ENCODE measurements around the gene CHMP4A.

Gene CHMP4A, protein sequence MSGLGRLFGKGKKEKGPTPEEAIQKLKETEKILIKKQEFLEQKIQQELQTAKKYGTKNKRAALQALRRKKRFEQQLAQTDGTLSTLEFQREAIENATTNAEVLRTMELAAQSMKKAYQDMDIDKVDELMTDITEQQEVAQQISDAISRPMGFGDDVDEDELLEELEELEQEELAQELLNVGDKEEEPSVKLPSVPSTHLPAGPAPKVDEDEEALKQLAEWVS

DNA sequence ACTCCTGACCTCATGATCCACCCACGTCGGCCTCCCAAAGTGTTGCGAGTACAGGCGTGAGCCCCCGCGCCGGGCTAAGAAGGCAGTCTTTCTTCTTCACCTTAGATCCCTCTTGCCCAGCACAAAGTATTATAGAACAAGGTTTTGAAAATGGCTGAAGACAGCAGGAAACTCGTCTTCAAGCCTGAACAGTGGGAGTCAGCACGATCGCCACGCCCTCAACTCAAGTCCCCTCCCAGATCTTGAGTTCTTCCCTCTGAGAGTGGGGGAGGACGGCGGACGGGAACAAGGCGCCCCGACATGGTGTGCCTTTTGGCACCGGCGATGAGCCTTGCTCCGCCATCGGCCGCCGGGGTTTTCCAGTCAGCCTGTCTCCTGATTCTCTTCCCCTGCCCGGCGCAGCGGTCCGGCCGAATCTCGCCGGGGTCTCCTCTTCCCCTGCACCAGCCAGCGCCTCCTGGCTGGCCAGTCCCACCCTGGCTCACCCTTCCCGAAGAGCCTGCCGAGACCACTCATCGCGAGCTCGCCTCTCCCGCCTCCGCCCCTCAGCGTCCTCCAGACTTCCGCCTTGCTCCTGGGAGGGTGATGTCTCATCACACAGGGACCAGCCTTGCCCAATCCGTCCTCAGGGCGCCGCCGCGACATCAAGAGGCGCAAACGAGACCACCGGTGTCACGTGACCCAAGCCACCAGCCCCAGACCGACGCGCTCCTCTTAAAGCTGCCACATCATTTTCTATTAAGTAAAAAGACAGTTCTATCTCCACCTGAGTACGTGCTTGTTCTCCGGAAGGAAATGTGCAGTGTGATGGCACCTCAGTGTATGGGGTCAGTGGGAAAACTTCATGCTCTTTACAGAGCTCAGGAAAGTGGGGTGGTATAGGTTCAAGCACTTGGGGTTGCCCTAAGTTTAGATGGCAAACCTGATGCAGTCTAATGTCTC lies at the start of gene CHMP4A:
TSS of gene CHMP4A (minus strand) at position 565 of the 942 bp plus-strand sequence. CDS start at position 516, 49 bp downstream.
- DNase-seq (ENCODE audit: low spot score), result peak; percentile 95

DNA sequence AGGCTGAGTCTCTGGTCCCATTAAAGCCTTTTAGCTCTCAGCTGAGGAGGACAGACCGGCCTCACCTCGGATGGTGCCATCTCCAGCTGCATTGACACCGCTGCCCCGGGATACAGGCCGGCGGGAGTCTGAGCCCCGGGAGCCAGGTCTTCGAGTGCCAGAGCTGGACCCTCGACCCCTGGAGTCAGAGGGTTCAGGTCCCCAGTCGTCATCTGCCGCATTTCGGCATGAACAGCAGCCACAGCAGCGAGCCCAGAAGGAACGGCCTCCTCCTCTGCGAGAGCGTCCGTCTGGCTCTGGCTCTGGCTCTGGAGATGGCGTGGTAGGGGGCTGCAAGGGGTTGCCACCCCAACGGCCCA lies 48.7 kb upstream of the CHMP4A start:
- DNase-seq (ENCODE audit: low spot score), result no peak

DNA sequence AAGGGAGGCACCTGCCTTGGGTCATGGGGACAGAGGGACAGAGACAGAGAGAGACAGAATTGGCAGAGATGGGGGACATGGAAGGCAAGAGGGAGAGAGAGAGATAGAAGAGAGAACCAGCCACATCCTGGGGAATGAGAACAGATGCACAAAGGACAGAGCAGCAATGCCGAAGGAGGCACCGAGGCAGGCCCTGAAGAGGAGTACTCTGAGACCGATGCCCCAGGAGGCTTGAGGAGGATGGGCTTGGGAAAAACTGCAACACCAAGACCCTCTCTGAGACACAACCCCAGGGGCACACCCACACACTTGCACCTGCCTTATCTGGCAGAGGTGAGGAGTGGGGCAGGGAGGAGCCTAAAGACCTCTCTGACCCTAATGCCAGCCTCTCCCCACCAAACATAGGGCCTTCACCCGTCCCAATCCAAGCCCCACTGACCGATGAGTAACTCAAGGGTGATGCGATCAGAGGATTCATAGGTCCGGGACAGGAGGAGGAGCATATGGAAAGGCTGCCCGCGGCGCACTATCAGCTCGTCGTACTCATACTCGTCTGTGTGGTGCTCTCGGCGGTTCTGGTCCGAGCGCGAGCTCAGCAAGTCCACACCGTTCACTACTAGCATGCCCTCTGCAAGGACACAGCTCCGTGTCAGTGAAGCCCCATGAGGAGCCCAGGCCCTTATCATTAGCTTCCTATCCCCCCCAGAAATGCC lies 48.1 kb upstream of the CHMP4A start:
- no peak for DNase-seq (ENCODE audit: low spot score)

DNA sequence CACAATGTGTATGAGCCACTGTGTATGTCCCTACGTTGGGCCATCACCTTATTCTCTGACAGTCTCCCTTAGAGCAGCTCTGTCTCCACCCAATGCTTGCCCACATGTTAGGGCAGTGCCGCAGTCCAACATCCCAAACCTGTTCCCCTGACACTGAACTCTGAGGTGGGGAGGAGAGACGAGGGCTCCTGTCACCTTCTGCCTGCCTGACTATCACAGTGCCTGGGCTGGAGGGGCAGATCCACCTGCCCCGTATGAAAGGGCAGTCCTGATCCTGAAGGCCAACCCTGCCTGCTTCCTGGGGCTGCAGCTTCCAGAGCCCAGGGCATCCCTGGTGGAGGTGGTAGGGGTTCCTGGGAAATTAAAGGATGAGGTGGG lies 47.5 kb upstream of the CHMP4A start:
- DNase-seq (ENCODE audit: low spot score), result no peak

DNA sequence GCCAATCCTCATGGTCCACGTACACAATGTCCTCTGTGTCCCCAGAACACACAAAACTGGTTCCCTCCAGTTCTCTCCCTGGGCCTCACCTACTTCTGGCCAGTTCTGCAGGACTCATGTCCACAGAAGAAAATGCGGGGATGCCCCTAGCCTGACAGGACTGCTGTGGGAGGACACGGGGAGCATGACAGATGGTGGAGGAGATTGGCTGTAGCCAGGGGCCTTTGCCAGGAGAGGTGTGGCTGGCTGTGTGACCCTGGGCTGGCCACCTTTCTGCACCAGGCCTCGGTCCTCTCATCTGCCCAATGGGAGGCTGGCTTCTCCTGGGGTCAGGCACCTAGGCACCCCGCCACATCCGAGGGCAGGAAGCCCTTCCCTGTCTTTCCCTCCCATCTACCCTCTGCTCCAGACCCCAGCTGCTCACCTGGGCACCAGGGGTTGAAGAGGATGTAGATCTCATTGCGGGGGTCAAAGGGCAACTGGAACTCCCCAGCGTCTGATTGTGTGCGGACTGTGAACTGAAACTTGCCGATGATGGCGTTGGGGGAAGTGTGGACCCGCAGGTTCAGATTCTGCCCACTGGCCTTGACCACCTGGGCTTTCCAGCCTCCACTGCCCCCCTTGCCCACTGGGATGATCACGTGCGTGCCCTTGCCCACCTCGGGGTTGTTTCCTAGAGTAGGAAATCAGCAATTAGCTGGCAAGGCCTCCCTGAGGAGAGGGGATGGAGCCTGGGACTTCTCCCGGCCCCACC lies 46.9 kb upstream of the CHMP4A start:
- DNase-seq (ENCODE audit: low spot score), result no peak

DNA sequence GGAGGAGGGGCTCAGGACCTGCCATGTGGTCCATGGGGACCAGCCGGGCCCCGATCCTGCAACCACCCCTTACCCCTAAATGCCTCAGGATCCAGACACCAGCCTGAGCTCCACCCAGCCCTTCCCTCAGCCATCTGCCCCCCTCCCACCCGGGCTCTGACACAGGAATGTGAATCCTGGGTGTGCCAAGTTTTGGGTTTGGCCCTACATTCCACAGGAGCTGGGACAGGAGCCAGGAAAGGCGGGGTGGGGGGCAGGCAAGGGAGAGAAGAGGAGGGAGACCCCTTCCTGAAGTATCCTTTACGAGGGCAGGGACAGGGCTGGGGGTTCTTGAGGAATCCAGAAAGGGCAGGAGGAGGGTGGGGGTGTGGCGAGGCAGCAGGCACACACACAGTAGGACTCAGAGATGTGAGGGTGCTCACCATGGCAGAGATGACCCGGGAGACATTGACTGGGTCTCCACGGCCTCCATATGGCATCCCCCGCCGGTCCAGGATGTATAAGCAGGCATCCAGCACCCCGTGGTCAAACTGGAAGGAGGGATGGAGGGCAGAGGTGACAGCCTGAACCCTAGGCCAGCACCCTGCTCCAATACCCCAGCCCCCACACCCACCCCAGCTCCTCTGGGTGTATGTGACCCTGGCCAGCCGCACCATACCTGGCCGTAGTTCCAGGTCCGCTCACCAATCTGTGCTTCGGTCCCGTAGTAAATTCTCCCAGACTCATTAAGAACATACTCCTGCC lies 46.2 kb upstream of the CHMP4A start:
- no peak for DNase-seq (ENCODE audit: low spot score)

DNA sequence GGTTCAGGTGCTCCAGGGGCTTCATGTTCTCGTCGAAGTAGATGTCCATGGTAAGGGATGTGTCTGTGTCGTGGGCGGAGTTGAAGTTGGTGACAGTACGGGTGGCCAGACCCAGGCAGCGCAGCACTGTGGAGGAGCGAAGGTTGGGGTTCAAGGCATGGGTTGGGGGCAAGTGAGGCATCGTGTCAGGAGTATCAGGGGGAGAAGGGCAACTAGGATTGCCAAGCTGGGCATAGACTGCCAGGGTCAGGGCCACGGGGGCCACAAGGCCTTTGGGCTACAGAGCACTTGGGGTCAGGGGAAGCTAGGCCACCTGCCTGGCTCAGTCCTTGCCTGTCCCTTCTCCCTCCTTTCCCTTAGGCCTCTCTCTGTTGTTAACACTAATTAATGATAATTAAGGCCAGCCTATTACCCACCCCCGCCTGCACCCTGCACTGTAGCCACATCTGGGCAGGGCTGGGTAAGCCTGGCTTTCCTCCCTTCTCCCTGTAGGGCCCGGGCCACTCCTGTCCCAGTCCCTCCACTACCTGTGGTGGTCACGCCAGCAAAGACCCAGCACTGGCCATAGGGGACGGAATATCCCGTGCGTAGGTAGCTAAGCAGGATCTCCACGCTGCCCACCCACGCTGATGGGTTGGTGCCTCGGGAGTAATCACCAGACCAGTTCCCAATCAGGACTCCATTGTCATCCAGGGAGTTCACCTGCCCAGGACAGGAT lies 45.4 kb upstream of the CHMP4A start:
- DNase-seq (ENCODE audit: low spot score), result no peak

DNA sequence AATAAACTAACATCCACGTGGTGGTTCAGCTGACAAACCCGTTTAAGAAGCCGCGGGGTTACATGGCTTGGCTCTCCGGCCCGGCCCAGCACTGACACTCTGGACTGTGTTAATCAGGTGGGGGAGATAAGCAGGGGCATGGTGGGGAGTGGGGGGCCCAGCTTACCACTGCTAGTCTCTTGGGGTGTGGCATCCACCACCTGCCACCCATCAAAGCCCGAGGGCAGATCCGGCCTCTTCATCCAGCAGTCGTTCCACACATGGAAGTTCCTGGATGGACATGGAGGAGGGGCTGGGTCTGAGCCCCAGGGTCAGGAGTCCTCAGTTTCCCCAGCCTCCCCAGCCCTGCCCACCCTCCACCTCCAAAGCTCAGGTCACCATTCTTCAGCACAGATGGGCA lies 44.8 kb upstream of the CHMP4A start:
- no peak for DNase-seq (ENCODE audit: low spot score)

DNA sequence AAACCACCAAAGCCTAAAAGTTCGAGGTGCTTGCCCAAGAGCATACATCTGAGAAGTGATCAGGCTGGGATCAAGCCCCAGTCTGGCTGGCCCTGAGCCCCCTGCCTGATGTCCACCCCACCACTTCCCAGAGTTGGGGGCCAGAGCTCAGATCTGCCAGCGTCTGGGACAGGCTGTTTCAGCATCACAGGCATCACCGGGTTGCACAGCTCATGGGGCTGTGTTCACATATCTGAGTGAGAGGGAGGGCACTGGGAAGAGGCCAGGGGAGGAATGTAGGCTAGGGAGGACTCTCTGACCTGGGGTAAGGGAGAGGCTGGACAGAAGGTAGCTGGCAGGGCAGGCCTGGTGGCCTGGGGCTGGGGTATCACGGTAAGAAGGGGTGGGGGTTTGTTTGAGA lies 43.7 kb upstream of the CHMP4A start:
- DNase-seq (ENCODE audit: low spot score), result no peak

DNA sequence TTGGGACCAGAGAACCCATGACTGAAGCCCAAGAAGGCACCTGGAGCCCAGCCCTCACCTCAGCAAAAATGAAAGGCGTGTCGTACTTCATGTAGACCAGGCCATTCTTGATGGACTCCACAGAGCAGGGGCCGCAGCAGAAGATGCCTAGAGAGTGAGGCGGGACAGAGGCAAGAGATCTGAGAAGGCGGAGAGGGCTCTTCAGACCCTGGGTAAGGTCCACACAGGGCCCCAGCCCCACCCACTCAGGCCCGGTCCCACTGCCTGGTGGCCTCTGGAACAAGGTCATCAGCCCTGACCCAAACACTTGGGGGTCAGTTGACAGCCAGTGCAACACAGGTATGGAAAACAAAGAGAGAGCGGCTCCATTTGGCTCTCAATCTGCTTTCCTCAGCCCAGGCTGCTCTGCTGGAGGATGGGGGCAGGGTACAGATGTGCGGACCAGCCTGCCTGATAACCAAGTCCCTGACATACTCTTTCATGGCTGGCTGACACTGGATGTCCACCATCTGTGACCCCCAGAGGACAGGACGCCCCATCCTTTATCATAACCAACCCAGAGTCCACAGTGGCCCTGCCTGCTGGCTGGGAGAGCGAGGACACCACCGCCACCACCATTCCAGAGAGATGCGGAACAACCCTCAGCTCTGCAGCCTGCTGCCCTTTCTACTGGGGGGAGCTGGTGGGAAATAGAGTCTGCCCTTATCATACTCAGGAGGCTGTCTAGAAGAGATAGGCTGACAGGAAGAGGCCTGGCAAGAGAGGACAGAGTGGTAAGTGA lies 42.8 kb upstream of the CHMP4A start:
- no peak for DNase-seq (ENCODE audit: low spot score)

DNA sequence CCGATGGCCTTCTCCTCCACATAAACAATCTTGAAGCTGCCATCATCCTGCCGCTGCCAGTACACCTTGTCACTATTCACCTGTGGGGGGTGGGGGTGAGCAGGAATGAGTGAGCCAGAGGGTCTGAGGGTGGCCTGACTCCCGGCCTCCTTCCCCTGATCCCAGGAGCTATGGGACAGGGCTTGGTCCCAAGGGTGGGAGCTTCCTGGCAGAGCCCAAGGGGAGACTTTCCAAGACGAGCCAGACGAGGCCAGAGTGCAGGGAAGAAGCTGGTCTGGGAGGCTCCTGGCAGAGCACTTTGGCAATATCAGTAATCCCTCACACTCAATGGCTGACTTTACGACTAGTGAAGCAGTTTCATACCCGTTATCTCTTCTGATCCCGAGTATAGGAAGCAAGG lies 42.1 kb upstream of the CHMP4A start:
- no peak for DNase-seq (ENCODE audit: low spot score)

DNA sequence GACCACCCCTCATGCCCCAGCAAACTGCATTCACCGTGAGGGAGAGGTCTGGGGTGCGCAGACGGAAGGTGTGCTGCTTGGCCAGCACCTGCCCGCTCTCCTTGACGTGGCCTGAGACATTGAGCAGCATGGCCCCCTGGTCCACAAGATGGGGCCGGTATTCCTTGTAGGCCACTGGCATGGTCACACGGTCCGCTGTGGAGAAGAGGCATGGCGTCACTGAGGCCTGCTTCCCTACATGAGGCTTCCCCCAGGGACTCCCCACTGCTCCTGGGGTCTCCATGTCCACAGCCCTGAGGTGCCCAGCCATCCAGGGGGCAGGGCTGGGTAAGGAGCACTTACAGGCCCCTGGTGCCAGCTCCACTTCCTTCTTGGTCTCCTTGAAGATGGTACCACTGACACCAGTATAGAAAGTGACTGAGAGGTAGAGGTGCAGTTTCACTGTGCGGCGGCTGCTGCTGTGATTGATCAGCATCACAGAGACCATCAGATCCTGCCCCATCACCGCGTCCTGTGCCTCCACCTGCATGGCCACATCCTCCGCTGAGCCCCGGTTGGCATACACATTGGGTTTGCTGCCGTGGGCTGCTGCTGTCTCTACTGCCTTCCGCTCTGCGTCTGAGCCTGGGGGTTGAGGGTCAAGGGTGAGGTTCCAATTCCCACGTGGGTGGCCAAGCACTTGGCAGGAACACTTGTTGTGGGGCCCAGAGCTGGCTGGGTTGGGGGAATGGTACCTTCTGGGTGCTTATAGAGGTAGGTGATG lies 41.5 kb upstream of the CHMP4A start:
- DNase-seq (ENCODE audit: low spot score), result no peak

DNA sequence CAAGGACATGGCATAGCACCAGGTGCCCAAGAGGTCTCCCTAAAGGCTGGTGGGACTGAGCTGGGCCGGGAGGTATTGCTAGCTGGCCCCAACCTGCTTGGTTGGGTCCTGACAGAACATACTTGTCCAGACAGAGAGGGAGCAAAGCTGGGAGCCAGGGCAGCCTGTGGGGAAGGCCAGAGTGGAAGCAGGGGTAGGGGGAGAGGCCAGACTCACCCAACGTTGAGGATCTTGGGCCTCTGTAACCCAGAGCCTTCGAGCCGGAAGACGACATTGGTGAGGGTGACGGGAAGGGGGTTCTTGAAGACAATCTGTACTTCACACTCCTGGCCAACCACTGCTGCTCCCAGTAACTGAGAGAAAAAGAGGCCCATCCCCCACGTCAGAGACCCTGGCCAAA lies 40.6 kb upstream of the CHMP4A start:
- DNase-seq (ENCODE audit: low spot score), result no peak

DNA sequence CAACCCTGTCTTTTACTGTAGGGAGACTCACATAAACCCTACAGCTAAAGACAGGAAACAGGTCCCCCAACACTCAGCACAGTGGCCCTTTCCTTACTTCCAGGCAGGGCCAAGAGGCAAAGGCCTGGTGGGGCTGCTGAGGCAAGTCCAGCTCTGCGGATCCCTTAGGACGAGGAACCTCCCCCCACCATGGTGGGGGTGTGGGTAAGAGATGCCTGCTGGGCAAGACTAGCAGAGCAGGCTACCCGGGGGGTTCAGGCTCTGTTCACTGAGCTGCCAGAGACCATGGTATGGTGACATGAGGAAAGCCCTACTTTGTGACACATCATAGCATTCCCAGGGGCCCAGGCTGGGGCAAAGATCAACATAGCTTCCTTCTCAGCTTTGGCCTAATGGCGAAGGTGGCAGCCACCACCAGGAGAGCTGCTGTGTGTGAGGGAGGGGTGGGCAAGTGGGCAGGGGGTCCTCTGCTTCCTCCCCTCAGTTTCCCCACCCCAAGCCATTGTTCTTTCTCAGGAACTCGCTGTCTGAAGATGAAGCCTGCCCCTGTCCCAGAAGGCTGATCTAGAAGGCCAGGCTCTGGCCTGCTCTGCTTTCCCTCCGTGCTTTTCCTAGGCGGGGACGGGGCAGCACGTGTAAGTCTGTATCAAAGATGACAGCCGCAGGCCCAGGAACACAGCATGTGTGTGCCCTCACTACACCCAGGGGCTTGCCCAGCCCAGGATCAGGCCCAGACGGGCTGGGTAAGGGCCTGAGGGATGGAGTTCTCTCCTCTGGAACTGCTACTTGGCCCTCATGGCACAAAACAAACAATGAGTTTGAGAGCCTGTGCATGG lies 39.2 kb upstream of the CHMP4A start:
- DNase-seq (ENCODE audit: low spot score), result no peak

DNA sequence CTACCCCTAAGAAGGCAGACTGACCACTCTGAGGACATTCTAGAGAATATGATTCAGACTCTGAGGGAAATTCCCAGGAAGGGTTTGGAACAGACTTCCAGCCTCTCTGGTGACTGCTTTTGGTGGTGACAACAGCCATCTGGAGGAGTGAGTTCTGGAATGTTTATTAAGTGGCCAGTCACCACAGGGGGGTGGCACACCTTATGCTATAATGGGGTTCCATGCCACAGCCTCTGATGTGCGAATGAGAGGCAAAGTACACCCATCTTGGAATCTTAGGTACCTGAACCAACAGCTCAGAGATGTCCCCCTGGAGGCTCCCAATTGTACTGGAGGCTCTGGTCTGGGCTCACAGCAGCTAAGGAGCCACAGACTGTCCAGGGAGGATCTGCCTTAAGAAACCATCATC lies 38.6 kb upstream of the CHMP4A start:
- no peak for DNase-seq (ENCODE audit: low spot score)

DNA sequence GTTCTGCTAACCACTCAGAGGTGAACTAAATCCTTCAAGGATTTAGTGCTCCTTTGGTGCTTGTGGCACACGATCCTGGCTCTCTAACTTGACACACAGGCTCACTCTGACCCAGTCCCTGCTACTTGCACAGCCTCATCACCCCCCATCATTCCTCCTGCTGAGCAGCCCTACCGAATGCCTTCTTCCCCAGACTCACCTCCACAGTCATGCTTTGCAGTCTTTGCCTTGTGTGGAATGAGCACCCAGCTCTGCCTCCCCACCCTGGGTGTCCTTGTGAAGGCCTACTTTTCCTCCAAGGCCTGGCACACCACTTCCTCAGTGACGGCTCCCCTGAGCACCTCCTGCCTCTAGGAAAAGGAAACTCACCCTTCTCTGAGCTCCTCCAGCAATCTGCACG lies 37.1 kb upstream of the CHMP4A start:
- no peak for DNase-seq (ENCODE audit: low spot score)

DNA sequence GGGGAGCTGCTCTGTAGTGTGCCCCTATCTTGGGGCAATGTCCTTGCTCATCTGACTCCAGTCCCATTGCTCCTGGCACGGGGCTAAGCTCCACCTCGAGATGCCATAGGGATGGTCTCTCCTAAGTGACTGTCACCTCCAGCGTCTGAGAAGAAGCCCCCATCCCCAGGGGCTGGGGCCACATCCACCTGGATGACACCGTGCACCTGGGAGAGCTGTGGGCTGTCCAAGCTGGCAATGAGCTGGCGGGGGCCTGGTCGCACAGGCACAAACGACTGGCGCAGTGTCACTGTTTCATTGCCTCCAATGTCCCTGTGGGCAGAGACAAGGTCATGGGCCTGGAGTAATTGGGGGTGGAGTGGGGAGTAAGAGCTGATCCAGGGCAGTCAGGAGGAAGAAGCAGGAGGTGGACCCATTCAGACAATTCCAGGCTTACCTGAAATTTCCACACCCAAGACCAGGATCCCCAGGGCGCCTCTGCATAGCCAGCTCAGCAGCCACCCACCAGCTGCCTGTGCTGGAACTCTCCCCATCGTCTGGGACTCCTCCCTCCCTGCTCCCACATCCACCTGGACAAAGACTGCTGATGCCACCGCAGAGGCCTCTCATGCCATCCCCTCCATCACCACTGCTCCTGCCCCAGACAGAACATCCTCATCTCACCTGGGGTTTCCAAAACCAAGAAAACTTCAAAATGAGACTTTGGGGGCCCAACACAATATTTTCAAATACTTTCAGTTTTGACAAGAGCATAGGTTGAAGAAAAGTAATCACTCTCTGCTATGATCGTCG lies 36.1 kb upstream of the CHMP4A start:
- no peak for DNase-seq (ENCODE audit: low spot score)

DNA sequence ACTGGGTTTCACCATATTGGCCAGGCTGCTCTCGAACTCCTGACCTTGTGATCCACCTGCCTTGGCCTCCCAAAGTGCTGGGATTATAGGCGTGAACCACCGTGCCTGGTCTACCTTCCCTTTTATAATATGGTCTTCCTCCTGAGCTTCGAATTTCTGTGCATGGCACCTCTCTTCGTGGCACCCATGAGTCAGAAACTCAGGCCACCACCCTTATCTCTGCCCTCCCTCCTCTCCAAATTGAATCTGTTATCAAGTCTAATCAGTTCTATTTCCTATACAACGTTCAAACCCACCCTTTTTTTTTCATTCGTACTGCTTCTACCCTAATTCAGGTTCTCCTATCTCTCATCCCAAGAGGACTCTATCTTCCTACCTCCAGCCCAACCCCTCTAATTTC lies 34.1 kb upstream of the CHMP4A start:
- DNase-seq (ENCODE audit: low spot score), result no peak

All from HuH-7.5 (cell line).